ENCODE data around the gene COPS6.

DNA sequence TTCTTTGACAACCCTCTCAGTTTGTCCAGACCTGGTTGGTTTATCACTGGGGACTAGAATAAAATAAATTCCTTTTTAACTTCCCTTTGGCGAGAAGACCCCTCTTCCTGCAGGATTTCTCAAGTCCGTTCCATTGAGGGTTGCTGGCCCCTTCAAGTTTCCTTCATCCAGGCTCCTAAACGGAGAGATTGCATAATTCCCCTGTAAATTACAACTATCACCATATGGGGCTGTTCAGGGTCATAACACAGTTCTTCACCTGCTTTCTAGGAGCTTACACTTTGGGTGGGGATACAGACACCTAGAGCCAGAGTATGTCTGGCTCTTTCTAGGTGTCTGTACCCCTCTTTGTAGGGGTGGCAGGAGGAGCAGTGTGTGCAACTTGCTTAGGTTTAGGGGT lies 3.3 kb upstream of the COPS6 start:
- TF ChIP-seq EZH2 (IDR thresholded peaks at IDR 0.05; ENCODE audit: borderline replicate concordance, low read length) (no peak), CTCF (IDR thresholded peaks at IDR 0.05; ENCODE audit: low read length) (no peak)

All from OCI-LY1 (cell line).